IMR-90 (cell line): ENCODE data around the gene PPP1R12B. TPM values are rescaled to one million over a fixed set of nuclear protein-coding genes. Genes with fewer than 3 reads are reported as not detected.
"Not testable (repeated sequence)": the region's sequence is repeated elsewhere in the genome, so short reads cannot be mapped to it uniquely, and the experiment has no call there.

ENCODE experiments used
- ATAC-seq: fragments of 200-7000 bp; cut with Tn5 transposase; 2 replicates; pipeline ENCODE4 v1.9.1; 2020; ENCODE audit warnings: low read depth, mild to moderate bottlenecking, moderate library complexity
- BruUV-seq: library from RNA; stranded (reverse); fragments of 400-500 nt; replicated peaks from 2 replicates; lab custom pipeline; 2021; lab: Mats Ljungman, UMichigan
- CTCF ChIA-PET: fragments of 300-600 bp; formaldehyde crosslinking; extraction: SDS; loops from one replicate; lab custom pipeline; 2021; ENCODE audit warnings: antibody characterized with exemption; lab: Yijun Ruan, JAX
- POLR2A ChIA-PET: fragments of 300-600 bp; sonication (Branson Sonifier 250); formaldehyde crosslinking; loops from one replicate; lab custom pipeline; 2022; ENCODE audit warnings: antibody characterized with exemption; ENCODE audit not compliant: unreplicated experiment; lab: Charles Lee
- DNase-seq: peaks from one replicate; pipeline ENCODE4 v3.0.0; 2013
- H2AFZ ChIP-seq: replicated peaks from 2 replicates; pipeline ENCODE3; 2013; ENCODE audit warnings: low read length, mild to moderate bottlenecking; ENCODE audit not compliant: poor library complexity
- H2AK5ac ChIP-seq: 2 replicates; pipeline ENCODE4 v1.6.1; 2013; ENCODE audit warnings: low read depth, low read length, inconsistent platforms
- H2AK9ac ChIP-seq: replicated peaks from 2 replicates; pipeline ENCODE3; 2013; ENCODE audit warnings: mild to moderate bottlenecking, low read depth, low read length, moderate library complexity; ENCODE audit not compliant: poor library complexity
- H2BK120ac ChIP-seq: 2 replicates; pipeline ENCODE4 v1.6.1; 2013; ENCODE audit warnings: low read depth, low read length, inconsistent platforms
- H2BK15ac ChIP-seq: 3 replicates; pipeline ENCODE4 v1.6.1; 2013; ENCODE audit warnings: low read depth, low read length, inconsistent platforms
- H2BK20ac ChIP-seq: 2 replicates; pipeline ENCODE4 v1.6.1; 2013; ENCODE audit warnings: low read depth, mild to moderate bottlenecking, inconsistent platforms, low read length, moderate library complexity
- H2BK5ac ChIP-seq: 2 replicates; pipeline ENCODE4 v1.6.1; 2013; ENCODE audit warnings: mild to moderate bottlenecking, low read depth, low read length, inconsistent platforms; ENCODE audit not compliant: poor library complexity, severe bottlenecking
- H3K14ac ChIP-seq: replicated peaks from 2 replicates; pipeline ENCODE4 v1.6.1; 2013; ENCODE audit warnings: low read depth, low read length, inconsistent platforms
- H3K18ac ChIP-seq: 2 replicates; pipeline ENCODE4 v1.6.1; 2013; ENCODE audit warnings: low read depth, low read length, control low read depth
- H3K23ac ChIP-seq: 2 replicates; pipeline ENCODE4 v1.6.1; 2013; ENCODE audit warnings: low read depth, low read length, inconsistent platforms
- H3K27ac ChIP-seq: 2 replicates; pipeline ENCODE4 v1.5.1; 2013; ENCODE audit warnings: mild to moderate bottlenecking, control low read depth, low read length; ENCODE audit not compliant: insufficient read depth
- H3K27me3 ChIP-seq: 2 replicates; pipeline ENCODE4 v1.6.1; 2013; ENCODE audit warnings: low read length; ENCODE audit not compliant: control insufficient read depth, insufficient read depth
- H3K36me3 ChIP-seq: 2 replicates; pipeline ENCODE4 v1.6.1; 2013; ENCODE audit warnings: low read length, mixed read lengths; ENCODE audit not compliant: control insufficient read depth, insufficient read depth
- H3K4ac ChIP-seq: 2 replicates; pipeline ENCODE4 v1.6.1; 2013; ENCODE audit warnings: low read depth, low read length, inconsistent platforms
- H3K4me1 ChIP-seq: 2 replicates; pipeline ENCODE4 v1.6.1; 2013; ENCODE audit warnings: low read length, mixed read lengths; ENCODE audit not compliant: control insufficient read depth, insufficient read depth
- H3K4me2 ChIP-seq: 2 replicates; pipeline ENCODE4 v1.6.1; 2013; ENCODE audit warnings: low read depth, mild to moderate bottlenecking, control low read depth, low read length, moderate library complexity
- H3K4me3 ChIP-seq: 2 replicates; pipeline ENCODE4 v1.5.1; 2013; ENCODE audit warnings: low read depth, mild to moderate bottlenecking, control low read depth, low read length, moderate library complexity; ENCODE audit not compliant: insufficient read depth
- H3K56ac ChIP-seq: 2 replicates; pipeline ENCODE4 v1.6.1; 2013; ENCODE audit warnings: low read length, inconsistent platforms; ENCODE audit not compliant: insufficient read depth; ENCODE audit errors: extremely low read depth
- H3K79me1 ChIP-seq, 2 experiments: 2 replicates each; pipeline ENCODE4 v1.6.1; 2013; ENCODE audit warnings: low read length in 2 of 2, inconsistent platforms in 1 of 2, low read depth in 1 of 2
- H3K9ac ChIP-seq: 2 replicates; pipeline ENCODE4 v1.6.1; 2013; ENCODE audit warnings: low read depth, low read length, control low read depth
- H3K9me1 ChIP-seq: 2 replicates; pipeline ENCODE4 v1.6.1; 2013; ENCODE audit warnings: low read length, inconsistent platforms; ENCODE audit not compliant: insufficient read depth
- H3K9me3 ChIP-seq: 2 replicates; pipeline ENCODE4 v1.6.1; 2013; ENCODE audit warnings: low read length; ENCODE audit not compliant: control insufficient read depth, insufficient read depth
- H4K20me1 ChIP-seq: 2 replicates; pipeline ENCODE4 v1.6.1; 2013; ENCODE audit warnings: low read length, inconsistent platforms; ENCODE audit not compliant: insufficient read depth
- H4K5ac ChIP-seq: 2 replicates; pipeline ENCODE4 v1.6.1; 2013; ENCODE audit warnings: mild to moderate bottlenecking, low read depth, low read length, control low read depth
- H4K8ac ChIP-seq, 2 experiments: 2 replicates each; pipeline ENCODE4 v1.6.1; 2013; ENCODE audit warnings: low read depth in 2 of 2, low read length in 2 of 2, control low read depth in 1 of 2, inconsistent platforms in 1 of 2
- H4K91ac ChIP-seq: 2 replicates; pipeline ENCODE4 v1.6.1; 2013; ENCODE audit warnings: low read depth, low read length, inconsistent platforms; ENCODE audit not compliant: insufficient read depth
- WGBS, 2 experiments: methylation state at CpG; one replicate each; pipeline versions ENCODE4 v1.1.5 to v1.1.7; 2013; ENCODE audit warnings: missing lambda C conversion rate in 2 of 2; ENCODE audit not compliant: insufficient read length in 1 of 2; ENCODE audit errors: extremely low coverage in 2 of 2; 5-methylcytosine and 5-hydroxymethylcytosine counted together
- dilution Hi-C: fragments of 300-500 bp; cut with HindIII; formaldehyde crosslinking; loops from one replicate; pipeline ENCODE4 v1.14.3; 2018; ENCODE audit warnings: low sequenced_read_pairs; ENCODE audit not compliant: unreplicated experiment
- in situ Hi-C: fragments of 300-500 bp; cut with MboI; formaldehyde crosslinking; loops from 3 replicates; pipeline ENCODE4 v1.14.3; 2019; ENCODE audit warnings: low sequenced_read_pairs, inconsistent platforms, mixed read lengths
- intact Hi-C: fragments of 100-400 bp; cut with micrococcal nuclease; formaldehyde crosslinking; loops from 2 replicates; pipeline ENCODE4 v1.10.0; 2022
- polyA plus RNA-seq, 3 experiments: library from polyadenylated mRNA; depleted of rRNA; stranded (reverse); fragments of >200 nt; gene quantifications; 2 replicates each; pipeline ENCODE4 v1.2.3, GENCODE V29; 2012; ENCODE audit warnings: low replicate concordance in 1 of 3
- total RNA-seq: library from RNA; depleted of rRNA; stranded (reverse); fragments of >200 nt; gene quantifications from 2 replicates; pipeline ENCODE4 v1.2.3, GENCODE V29; 2012

Gene PPP1R12B
- total and polyA plus RNA-seq, 2 of the 4 experiments (the other 2 are of a cell fraction): 8.5 to 12.0 TPM

- H2AK9ac ChIP-seq, H3K56ac ChIP-seq, H4K91ac ChIP-seq, H4K8ac ChIP-seq, H2AFZ ChIP-seq, H3K9me3 ChIP-seq, H2BK20ac ChIP-seq, H4K5ac ChIP-seq, H3K23ac ChIP-seq, dilution Hi-C loops, H3K14ac ChIP-seq, H3K4me1 ChIP-seq, H2BK15ac ChIP-seq, H3K4me3 ChIP-seq, H3K27me3 ChIP-seq, H3K9me1 ChIP-seq, intact Hi-C loops, in situ Hi-C loops, H2BK120ac ChIP-seq, BruUV-seq, POLR2A ChIA-PET, H3K18ac ChIP-seq, H4K20me1 ChIP-seq, DNase-seq, H3K4ac ChIP-seq, H3K36me3 ChIP-seq, H3K79me1 ChIP-seq, CTCF ChIA-PET, H2AK5ac ChIP-seq: not testable (repeated sequence)
- Histone ChIP-seq H3K9ac (0 out of 2 replicates have a peak overlapping the region, but pooled peaks have one; percentile 37), H3K4me2 (peak overlapping the region; percentile 42), H2BK5ac (peak overlapping the region; percentile 30), H3K27ac (peak overlapping the region; percentile 49; the same call in 1 of the 2 replicates)
- peak; percentile 61 for ATAC-seq
Observed at GRCh38 chr1:202520129-202520856, 171.8 kb downstream of the PPP1R12B start.

- H3K9ac ChIP-seq, H3K56ac ChIP-seq, H2BK20ac ChIP-seq, H3K9me3 ChIP-seq, H2AK9ac ChIP-seq, DNase-seq, H2AK5ac ChIP-seq, H3K36me3 ChIP-seq, H3K27ac ChIP-seq, H2AFZ ChIP-seq, H3K4me3 ChIP-seq, H4K5ac ChIP-seq, H4K8ac ChIP-seq, H3K23ac ChIP-seq, ATAC-seq, H3K4me2 ChIP-seq, H3K4ac ChIP-seq, H3K4me1 ChIP-seq, H3K14ac ChIP-seq, H3K27me3 ChIP-seq, H2BK120ac ChIP-seq, H2BK5ac ChIP-seq, H2BK15ac ChIP-seq, H4K91ac ChIP-seq, H4K20me1 ChIP-seq, BruUV-seq, dilution Hi-C loops, intact Hi-C loops, H3K79me1 ChIP-seq, H3K9me1 ChIP-seq, in situ Hi-C loops, POLR2A ChIA-PET, CTCF ChIA-PET: not testable (repeated sequence)
- no CpG with 5 or more reads among the region's 2 CpGs for WGBS, 2 experiments
- peak overlapping the region; percentile 8; the same call in 1 of the 2 replicates for H3K18ac ChIP-seq
Observed at GRCh38 chr1:202520857-202521216, 172.3 kb downstream of the PPP1R12B start.
